Caco-2 (cell line): ENCODE measurements around the gene FARS2. TPM values are rescaled to one million over a fixed set of nuclear protein-coding genes. Genes with fewer than 3 reads are reported as not detected.

ENCODE experiments used
- BruUV-seq: library from RNA; stranded (reverse); fragments of 400-500 nt; replicated peaks from 2 replicates; lab custom pipeline; 2021; lab: Mats Ljungman, UMichigan
- CTCF ChIA-PET: fragments of 300-600 bp; sonication (Branson Sonifier 250); formaldehyde crosslinking; loops from one replicate; lab custom pipeline; 2022; ENCODE audit warnings: antibody characterized with exemption; lab: Charles Lee
- POLR2A ChIA-PET: fragments of 300-600 bp; sonication (Branson Sonifier 250); formaldehyde crosslinking; loops from one replicate; lab custom pipeline; 2022; ENCODE audit warnings: antibody characterized with exemption; lab: Charles Lee
- DNase-seq, 2 experiments: peaks; one replicate each; pipeline versions ENCODE4 v3.0.0 to v3.0.0-alpha.2; 2020 to 2022
- H3K27me3 ChIP-seq: replicated peaks from 2 replicates; pipeline ENCODE4 v1.6.0; 2011; ENCODE audit warnings: low read length; ENCODE audit not compliant: control insufficient read depth, insufficient read depth
- H3K36me3 ChIP-seq: 2 replicates; pipeline ENCODE4 v1.5.1; 2011; ENCODE audit warnings: low read length; ENCODE audit not compliant: control insufficient read depth, insufficient read depth
- H3K4me1 ChIP-seq: fragments of 250-450 bp; sonication (Bioruptor Pico); 2 replicates; pipeline ENCODE4 v1.5.1; 2020; ENCODE audit warnings: mild to moderate bottlenecking
- H3K4me3 ChIP-seq: 2 replicates; pipeline ENCODE4 v1.5.1; 2011; ENCODE audit warnings: low read depth, mild to moderate bottlenecking, control low read depth, low read length
- H3K9me3 ChIP-seq: fragments of 250-450 bp; sonication (Bioruptor Pico); 2 replicates; pipeline ENCODE4 v1.5.1; 2020; ENCODE audit warnings: mild to moderate bottlenecking, moderate library complexity
- H3K27ac Mint-ChIP-seq: one replicate; pipeline ENCODE4 v1.8.0; 2022; ENCODE audit warnings: mixed read lengths; ENCODE audit not compliant: unreplicated experiment
- H3K27me3 Mint-ChIP-seq: one replicate; pipeline ENCODE4 v1.8.0; 2022; ENCODE audit warnings: mixed read lengths; ENCODE audit not compliant: insufficient read depth, unreplicated experiment
- H3K36me3 Mint-ChIP-seq: one replicate; pipeline ENCODE4 v1.8.0; 2022; ENCODE audit warnings: mild to moderate bottlenecking, mixed read lengths; ENCODE audit not compliant: insufficient read depth, unreplicated experiment
- H3K4me1 Mint-ChIP-seq: one replicate; pipeline ENCODE4 v1.8.0; 2022; ENCODE audit warnings: low read depth, mixed read lengths; ENCODE audit not compliant: unreplicated experiment
- H3K4me3 Mint-ChIP-seq: one replicate; pipeline ENCODE4 v1.8.0; 2022; ENCODE audit warnings: mild to moderate bottlenecking, moderate library complexity, mixed read lengths; ENCODE audit not compliant: unreplicated experiment
- H3K9me3 Mint-ChIP-seq: one replicate; pipeline ENCODE4 v1.8.0; 2022; ENCODE audit warnings: mixed read lengths; ENCODE audit not compliant: unreplicated experiment
- CTCF ChIP-seq, 2 experiments: fragments of 200-600 bp in 1 of 2; IDR thresholded peaks; 1 replicate in 1 of 2; 2 replicates in 1 of 2; pipeline versions ENCODE4 v1.5.1 to v1.8.0; 2011 to 2022; ENCODE audit warnings: antibody characterized with exemption in 1 of 2, control low read depth in 1 of 2, inconsistent platforms in 1 of 2, low read depth in 1 of 2, low read length in 1 of 2, mild to moderate bottlenecking in 1 of 2, moderate library complexity in 1 of 2; ENCODE audit not compliant: insufficient read depth in 1 of 2, severe bottlenecking in 1 of 2, unreplicated experiment in 1 of 2
- intact Hi-C: fragments of 100-400 bp; cut with micrococcal nuclease; formaldehyde crosslinking; loops from one replicate; pipeline ENCODE4 v1.10.0; 2022; ENCODE audit not compliant: unreplicated experiment
- total RNA-seq: library from RNA; stranded (reverse); gene quantifications from 2 replicates; pipeline ENCODE4 v1.2.3, GENCODE V29; 2022

Gene FARS2
- total RNA-seq, 1 experiment from 2014 or later: 15.4 TPM

- no peak for DNase-seq
- no peaks in the 10 kb centered on the region for H3K36me3 ChIP-seq
- no peaks in the 10 kb centered on the region for H3K9me3 ChIP-seq
- no peak overlapping the region for H3K27ac Mint-ChIP-seq
- H3K27me3 ChIP-seq: no peaks in the 10 kb centered on the region
- H3K4me3 Mint-ChIP-seq: no peak overlapping the region
- no peaks in the 10 kb centered on the region for H3K4me1 ChIP-seq
- H3K4me1 Mint-ChIP-seq: no peaks in the 10 kb centered on the region
- CTCF ChIA-PET: no interaction called here
- TF ChIP-seq CTCF (IDR thresholded peaks at IDR 0.05; ENCODE audit: insufficient read depth in 1 of 2, low read depth in 1 of 2, low read length in 1 of 2, severe bottlenecking in 1 of 2, unreplicated experiment in 1 of 2): no peak
- intact Hi-C loops: no loop called here
- POLR2A ChIA-PET: no interaction called here
- no peaks in the 10 kb centered on the region for H3K36me3 Mint-ChIP-seq
- no peaks in the 10 kb centered on the region for H3K9me3 Mint-ChIP-seq
- H3K27me3 Mint-ChIP-seq: no peaks in the 10 kb centered on the region
- no peak overlapping the region for H3K4me3 ChIP-seq
- no TSS peak for BruUV-seq
These were observed 463.6 kb downstream of the FARS2 start for GRCh38 chr6:5724911-5725310.

- peaks cover 5% of the 10 kb centered on the region for H3K4me1 Mint-ChIP-seq
- POLR2A ChIA-PET: no interaction called here
These were observed 465.8 kb downstream of the FARS2 start for GRCh38 chr6:5726976-5727718.

More at GRCh38 chr6:5726976-5727718, 465.8 kb downstream of the FARS2 start:
- Mint-ChIP-seq H3K27me3 (no peaks in the 10 kb centered on the region), H3K36me3 (no peaks in the 10 kb centered on the region), H3K4me3 (no peak overlapping the region), H3K27ac (no peak overlapping the region), H3K9me3 (no peaks in the 10 kb centered on the region)
- intact Hi-C loops: no loop called here
- no peaks in the 10 kb centered on the region for H3K27me3 ChIP-seq
- no peaks in the 10 kb centered on the region for H3K36me3 ChIP-seq
- no peak overlapping the region for H3K4me3 ChIP-seq
- H3K4me1 ChIP-seq: no peaks in the 10 kb centered on the region
- TF ChIP-seq CTCF (IDR thresholded peaks at IDR 0.05; ENCODE audit: insufficient read depth in 1 of 2, low read depth in 1 of 2, low read length in 1 of 2, severe bottlenecking in 1 of 2, unreplicated experiment in 1 of 2): no peak
- no peaks in the 10 kb centered on the region for H3K9me3 ChIP-seq
- BruUV-seq: no TSS peak
- no peak for DNase-seq
- CTCF ChIA-PET: no interaction called here
